Lung (tissue), 12 donors: ENCODE data around the gene TSEN15. TPM values are rescaled to one million over a fixed set of nuclear protein-coding genes. Genes with fewer than 3 reads are reported as not detected.

Source experiments
- ATAC-seq: fragments of 200-7000 bp; cut with Tn5 transposase; one replicate; pipeline ENCODE4 v1.9.1; 2020; ENCODE audit warnings: moderate number of reproducible peaks; ENCODE audit not compliant: insufficient read depth, low FRiP score
- DNase-seq, 3 donors: peaks; one replicate each; pipeline ENCODE4 v3.0.0-alpha.2; 2013 to 2017
- H3K27ac ChIP-seq, 2 donors: one replicate each; pipeline ENCODE4 v1.5.1; 2013; ENCODE audit warnings: mild to moderate bottlenecking in 2 of 2, moderate library complexity in 2 of 2, control low read depth in 1 of 2, inconsistent platforms in 1 of 2, low read depth in 1 of 2, low read length in 1 of 2
- H3K27me3 ChIP-seq, 3 donors: one replicate each; pipeline ENCODE4 v1.5.1; 2013; ENCODE audit warnings: low read length in 2 of 3; ENCODE audit not compliant: control insufficient read depth in 3 of 3, insufficient read depth in 3 of 3
- H3K36me3 ChIP-seq, 4 donors: one replicate each; pipeline ENCODE4 v1.5.1; 2013; ENCODE audit warnings: low read length in 4 of 4, mild to moderate bottlenecking in 1 of 4, moderate library complexity in 1 of 4; ENCODE audit not compliant: control insufficient read depth in 4 of 4, insufficient read depth in 4 of 4
- H3K4me1 ChIP-seq, 5 donors: one replicate each; pipeline ENCODE4 v1.5.1; 2013; ENCODE audit warnings: low read length in 5 of 5, mild to moderate bottlenecking in 2 of 5, moderate library complexity in 1 of 5; ENCODE audit not compliant: control insufficient read depth in 5 of 5, insufficient read depth in 5 of 5
- H3K4me3 ChIP-seq: one replicate; pipeline ENCODE4 v1.5.1; 2013; ENCODE audit warnings: mild to moderate bottlenecking, control low read depth, moderate library complexity
- H3K9ac ChIP-seq, 2 donors: one replicate each; pipeline ENCODE4 v1.5.1; 2013; ENCODE audit warnings: low read length in 2 of 2, control low read depth in 1 of 2; ENCODE audit not compliant: insufficient read depth in 1 of 2
- H3K9me3 ChIP-seq, 4 donors: one replicate each; pipeline ENCODE4 v1.5.1; 2013; ENCODE audit warnings: low read length in 3 of 4, mild to moderate bottlenecking in 1 of 4, moderate library complexity in 1 of 4; ENCODE audit not compliant: control insufficient read depth in 4 of 4, insufficient read depth in 3 of 4
- WGBS, 2 donors: extraction: QIAGEN DNeasy Blood & Tissue Kit; methylation state at CpG; one replicate each; pipeline ENCODE4 v1.1.7; 2013; 5-methylcytosine and 5-hydroxymethylcytosine counted together
- polyA plus RNA-seq, 2 donors: library from polyadenylated mRNA; stranded (reverse); fragments of 200-250 nt; gene quantifications; one replicate each; pipeline ENCODE4 v1.2.1, GENCODE V29; 2013
- total RNA-seq, 2 donors: library from RNA; depleted of rRNA in 1 of 2; stranded (reverse); fragments of >200 nt in 1 of 2; gene quantifications; one replicate each; pipeline ENCODE4 v1.2.1, GENCODE V29; 2014 to 2021
- TF ChIP-seq, protein P1 (sequence below): IDR thresholded peaks from 2 replicates; pipeline ENCODE4 v1.5.1; 2012; ENCODE audit warnings: mild to moderate bottlenecking; ENCODE audit errors: control extremely low read depth, extremely low read depth
- donor health status: control.
- donor health status: control.
- donor health status: Bipolar disorder and iron deficiency.
- donor health status: healthy.
- donor health status: DM: yes; HTN: yes; CAD: no.

The TSEN15 gene
- total and polyA plus RNA-seq, 4 donors, result 18.8 to 32.8 (median 31.1) TPM

DNA sequence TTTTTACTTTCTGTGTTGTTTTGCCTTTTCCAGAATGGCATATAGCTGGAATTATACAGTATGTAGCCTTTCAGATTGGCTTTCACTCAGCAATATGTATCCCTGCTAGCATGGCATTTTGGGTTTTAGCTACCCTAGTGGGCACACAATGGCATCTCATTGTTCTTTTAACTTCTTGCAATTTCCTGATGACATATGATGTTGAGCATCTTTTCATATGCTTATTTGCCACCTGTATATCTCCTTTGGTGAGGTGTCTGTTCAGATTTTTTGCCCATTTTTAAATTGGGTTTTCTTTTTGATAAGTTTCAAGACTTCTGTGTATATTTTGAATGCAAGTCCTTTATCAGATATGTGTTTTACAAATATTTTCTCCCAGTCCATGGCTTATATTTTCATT, 14.0 kb downstream of the TSEN15 start:
- no peak for ATAC-seq
- Histone ChIP-seq H3K4me3 (no peak overlapping the region), H3K27me3 (no peaks in the 10 kb centered on the region), H3K9ac (no peak overlapping the region), H3K27ac (no peak overlapping the region), H3K4me1 (peaks cover 0 to 19% (median 3%) of the 10 kb centered on the region in 5 donors), H3K36me3 (peaks cover 0 to 9% (median 3%) of the 10 kb centered on the region in 4 donors), H3K9me3 (no peaks in the 10 kb centered on the region)
- no peak for DNase-seq
- TF ChIP-seq, protein P1, sequence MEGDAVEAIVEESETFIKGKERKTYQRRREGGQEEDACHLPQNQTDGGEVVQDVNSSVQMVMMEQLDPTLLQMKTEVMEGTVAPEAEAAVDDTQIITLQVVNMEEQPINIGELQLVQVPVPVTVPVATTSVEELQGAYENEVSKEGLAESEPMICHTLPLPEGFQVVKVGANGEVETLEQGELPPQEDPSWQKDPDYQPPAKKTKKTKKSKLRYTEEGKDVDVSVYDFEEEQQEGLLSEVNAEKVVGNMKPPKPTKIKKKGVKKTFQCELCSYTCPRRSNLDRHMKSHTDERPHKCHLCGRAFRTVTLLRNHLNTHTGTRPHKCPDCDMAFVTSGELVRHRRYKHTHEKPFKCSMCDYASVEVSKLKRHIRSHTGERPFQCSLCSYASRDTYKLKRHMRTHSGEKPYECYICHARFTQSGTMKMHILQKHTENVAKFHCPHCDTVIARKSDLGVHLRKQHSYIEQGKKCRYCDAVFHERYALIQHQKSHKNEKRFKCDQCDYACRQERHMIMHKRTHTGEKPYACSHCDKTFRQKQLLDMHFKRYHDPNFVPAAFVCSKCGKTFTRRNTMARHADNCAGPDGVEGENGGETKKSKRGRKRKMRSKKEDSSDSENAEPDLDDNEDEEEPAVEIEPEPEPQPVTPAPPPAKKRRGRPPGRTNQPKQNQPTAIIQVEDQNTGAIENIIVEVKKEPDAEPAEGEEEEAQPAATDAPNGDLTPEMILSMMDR, result no peak

GRCh38 chr1:184068354-184068753, 16.8 kb downstream of the TSEN15 start:
- ATAC-seq (no peak), DNase-seq (no peak)
- no peak overlapping the region for H3K27ac ChIP-seq
- H3K27me3 ChIP-seq, result no peaks in the 10 kb centered on the region
- TF ChIP-seq, protein P1, result no peak
- H3K9me3 ChIP-seq, result no peaks in the 10 kb centered on the region
- H3K4me1 ChIP-seq, result peaks cover 0 to under 1% (median 0%) of the 10 kb centered on the region in 5 donors
- no peak overlapping the region for H3K4me3 ChIP-seq
- peaks cover 0 to 9% (median 4%) of the 10 kb centered on the region in 4 donors for H3K36me3 ChIP-seq
- no peak overlapping the region for H3K9ac ChIP-seq

GRCh38 chr1:184069675-184070074, 18.1 kb downstream of the TSEN15 start:
- H3K4me3 ChIP-seq, result no peak overlapping the region
- no peak overlapping the region for H3K27ac ChIP-seq
- no peak overlapping the region for H3K9ac ChIP-seq
- peaks cover 0 to 7% (median 4%) of the 10 kb centered on the region in 4 donors for H3K36me3 ChIP-seq
- ATAC-seq, result no peak
- H3K27me3 ChIP-seq, result no peaks in the 10 kb centered on the region
- no peaks in the 10 kb centered on the region for H3K4me1 ChIP-seq
- DNase-seq, result no peak
- WGBS, 2 donors, result 76 to 83% methylated on average over 2 of the region's 2 CpGs
- TF ChIP-seq, protein P1, result no peak
- no peaks in the 10 kb centered on the region for H3K9me3 ChIP-seq

GRCh38 chr1:184072376-184072775, 20.8 kb downstream of the TSEN15 start:
- DNase-seq (no peak), ATAC-seq (no peak)
- Histone ChIP-seq H3K27me3 (no peaks in the 10 kb centered on the region), H3K36me3 (peaks cover 0 to 3% (median 1%) of the 10 kb centered on the region in 4 donors), H3K9ac (no peak overlapping the region), H3K4me1 (peaks cover 0 to 6% (median 0%) of the 10 kb centered on the region in 5 donors), H3K4me3 (no peak overlapping the region), H3K9me3 (peaks cover 0 to 2% (median 0%) of the 10 kb centered on the region in 4 donors), H3K27ac (no peak overlapping the region)
- 94% methylated on average over 2 of the region's 2 CpGs for WGBS, 2 donors
- TF ChIP-seq, protein P1, result no peak
